T-helper 2 cell treated with Interferon-gamma antibody and Interleukin-4, amounts not matched to agents 5 μg/mL and 100 μg/mL, for 36 hours (primary cell): ENCODE measurements around the gene ARL10.

Experiments
- DNase-seq: peaks from one replicate; pipeline ENCODE4 v3.0.0; 2021; ENCODE audit warnings: low spot score
- H3K27ac Mint-ChIP-seq: one replicate; pipeline ENCODE4 v1.8.0; 2021; ENCODE audit warnings: mild to moderate bottlenecking, mixed read lengths
- H3K27me3 Mint-ChIP-seq: one replicate; pipeline ENCODE4 v1.8.0; 2021; ENCODE audit warnings: low read depth, mixed read lengths
- H3K36me3 Mint-ChIP-seq: one replicate; pipeline ENCODE4 v1.8.0; 2021; ENCODE audit warnings: low read depth, mixed read lengths
- H3K4me1 Mint-ChIP-seq: one replicate; pipeline ENCODE4 v1.8.0; 2021; ENCODE audit warnings: low read depth, mixed read lengths
- H3K4me3 Mint-ChIP-seq: one replicate; pipeline ENCODE4 v1.8.0; 2022; ENCODE audit warnings: mild to moderate bottlenecking, moderate library complexity, mixed read lengths
- H3K9me3 Mint-ChIP-seq: one replicate; pipeline ENCODE4 v1.8.0; 2021; ENCODE audit warnings: mixed read lengths

ARL10 gene

DNA sequence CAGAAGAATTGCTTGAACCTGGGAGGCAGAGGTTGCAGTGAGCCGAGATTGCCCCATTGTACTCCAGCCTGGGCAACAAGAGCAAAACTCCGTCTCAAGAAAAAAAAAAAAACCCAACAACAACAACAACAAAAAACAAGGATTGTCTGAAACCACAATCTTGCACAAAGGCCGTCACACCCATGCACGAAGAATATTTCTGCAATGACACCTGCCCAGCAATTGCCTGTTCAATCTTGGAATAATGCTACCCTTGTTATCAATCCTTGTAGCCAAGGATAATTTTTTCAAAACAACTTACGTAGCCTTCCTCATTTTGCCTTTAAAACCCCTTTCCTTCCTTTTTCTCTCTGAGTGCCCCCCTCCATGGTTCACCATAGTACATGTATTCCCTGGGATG, 54.8 kb downstream of the ARL10 start:
- H3K9me3 Mint-ChIP-seq = no peaks in the 10 kb centered on the region
- peaks cover 26% of the 10 kb centered on the region for H3K27me3 Mint-ChIP-seq
- H3K4me3 Mint-ChIP-seq = no peak overlapping the region
- DNase-seq = no peak
- no peaks in the 10 kb centered on the region for H3K36me3 Mint-ChIP-seq
- peaks cover 11% of the 10 kb centered on the region for H3K4me1 Mint-ChIP-seq
- no peak overlapping the region for H3K27ac Mint-ChIP-seq

- Mint-ChIP-seq H3K27ac (no peak overlapping the region), H3K4me1 (peaks cover 6% of the 10 kb centered on the region), H3K36me3 (no peaks in the 10 kb centered on the region), H3K27me3 (peaks cover 28% of the 10 kb centered on the region), H3K9me3 (peaks cover 6% of the 10 kb centered on the region), H3K4me3 (no peak overlapping the region)
- DNase-seq = no peak
Observed at GRCh38 chr5:176420972-176421544, 55.8 kb downstream of the ARL10 start.

- H3K9me3 Mint-ChIP-seq = peaks cover 6% of the 10 kb centered on the region
- H3K4me1 Mint-ChIP-seq = peaks cover 1% of the 10 kb centered on the region
- no peak for DNase-seq
- H3K27ac Mint-ChIP-seq = no peak overlapping the region
- H3K4me3 Mint-ChIP-seq = no peak overlapping the region
- H3K36me3 Mint-ChIP-seq = no peaks in the 10 kb centered on the region
- peaks cover 32% of the 10 kb centered on the region for H3K27me3 Mint-ChIP-seq
Observed at GRCh38 chr5:176424181-176424580, 58.9 kb downstream of the ARL10 start.

- H3K27me3 Mint-ChIP-seq = peaks cover 28% of the 10 kb centered on the region
- peaks cover 1% of the 10 kb centered on the region for H3K4me1 Mint-ChIP-seq
- H3K9me3 Mint-ChIP-seq = peaks cover 6% of the 10 kb centered on the region
- H3K27ac Mint-ChIP-seq = no peak overlapping the region
- no peak overlapping the region for H3K4me3 Mint-ChIP-seq
- H3K36me3 Mint-ChIP-seq = no peaks in the 10 kb centered on the region
- DNase-seq = no peak
Observed at GRCh38 chr5:176425138-176425537, 59.9 kb downstream of the ARL10 start.

- Mint-ChIP-seq H3K4me3 (no peak overlapping the region), H3K4me1 (peaks cover 7% of the 10 kb centered on the region), H3K36me3 (peaks cover 3% of the 10 kb centered on the region), H3K9me3 (peaks cover 6% of the 10 kb centered on the region), H3K27ac (no peak overlapping the region), H3K27me3 (peaks cover 28% of the 10 kb centered on the region)
- no peak for DNase-seq
Observed at GRCh38 chr5:176425791-176426190, 60.5 kb downstream of the ARL10 start.

- H3K36me3 Mint-ChIP-seq = peaks cover 3% of the 10 kb centered on the region
- no peak for DNase-seq
- H3K4me3 Mint-ChIP-seq = no peak overlapping the region
- H3K9me3 Mint-ChIP-seq = peaks cover 6% of the 10 kb centered on the region
- H3K27ac Mint-ChIP-seq = no peak overlapping the region
- H3K4me1 Mint-ChIP-seq = peaks cover 7% of the 10 kb centered on the region
- H3K27me3 Mint-ChIP-seq = peaks cover 20% of the 10 kb centered on the region
Observed at GRCh38 chr5:176426876-176427275, 61.6 kb downstream of the ARL10 start.

DNA sequence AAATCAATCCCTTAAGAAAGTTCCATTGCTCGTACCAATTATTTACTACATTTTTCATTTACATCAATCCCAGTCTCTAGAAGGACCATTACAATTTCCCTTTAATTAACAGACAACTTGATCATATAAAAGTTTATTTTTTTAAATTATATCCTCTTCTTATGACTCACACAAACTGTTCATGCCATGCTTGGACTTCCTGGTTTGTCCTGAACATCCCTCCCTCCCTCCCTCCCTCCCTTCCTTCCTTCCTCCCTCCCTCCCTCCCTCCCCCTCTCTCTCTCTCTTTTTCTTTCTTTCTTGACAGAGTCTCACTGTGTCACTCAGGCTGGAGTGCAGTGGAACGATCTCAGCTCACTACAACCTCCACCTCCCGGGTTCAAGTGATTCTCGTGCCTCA, 62.7 kb downstream of the ARL10 start:
- H3K27ac Mint-ChIP-seq = no peak overlapping the region
- H3K4me3 Mint-ChIP-seq = no peak overlapping the region
- H3K36me3 Mint-ChIP-seq = peaks cover 3% of the 10 kb centered on the region
- H3K27me3 Mint-ChIP-seq = peaks cover 15% of the 10 kb centered on the region
- H3K4me1 Mint-ChIP-seq = peaks cover 7% of the 10 kb centered on the region
- H3K9me3 Mint-ChIP-seq = peaks cover 6% of the 10 kb centered on the region
- DNase-seq = no peak

DNA sequence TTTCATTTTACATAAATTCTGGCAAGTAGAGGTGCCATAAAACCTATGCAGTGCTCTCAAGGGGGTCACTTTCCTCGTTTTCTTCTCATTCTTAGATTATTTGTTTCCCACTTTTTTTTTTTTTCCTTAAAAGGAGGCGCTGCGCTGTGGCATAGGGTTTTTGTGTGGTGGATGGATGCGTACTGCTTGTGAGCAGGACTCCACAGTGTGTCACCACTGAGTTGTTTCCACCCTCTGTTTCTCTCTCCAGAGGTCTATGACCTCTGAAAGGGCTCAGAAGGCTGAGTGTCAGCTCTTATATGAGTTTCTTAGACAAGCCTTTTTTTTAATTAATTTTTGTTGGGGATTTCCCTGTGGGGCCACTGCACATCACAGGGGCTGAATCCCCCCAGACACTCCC, 64.7 kb downstream of the ARL10 start:
- no peak for DNase-seq
- H3K9me3 Mint-ChIP-seq = peaks cover 6% of the 10 kb centered on the region
- H3K27me3 Mint-ChIP-seq = peaks cover 15% of the 10 kb centered on the region
- H3K4me1 Mint-ChIP-seq = peaks cover 7% of the 10 kb centered on the region
- H3K36me3 Mint-ChIP-seq = peaks cover 3% of the 10 kb centered on the region
- H3K27ac Mint-ChIP-seq = no peak overlapping the region
- H3K4me3 Mint-ChIP-seq = no peak overlapping the region
